OCI-LY7 (cell line): ENCODE measurements around the gene ANKRD40. TPM values are rescaled to one million over a fixed set of nuclear protein-coding genes. Genes with fewer than 3 reads are reported as not detected.

Experiments used
- BruUV-seq: library from RNA; stranded (reverse); fragments of 400-500 nt; replicated peaks from 2 replicates; lab custom pipeline; 2021; lab: Mats Ljungman, UMichigan
- CTCF ChIA-PET: fragments of 300-600 bp; sonication (Branson Sonifier 250); formaldehyde crosslinking; loops from one replicate; lab custom pipeline; 2022; ENCODE audit warnings: antibody characterized with exemption; ENCODE audit not compliant: unreplicated experiment; lab: Charles Lee
- POLR2A ChIA-PET: fragments of 300-600 bp; sonication (Branson Sonifier 250); formaldehyde crosslinking; loops from one replicate; lab custom pipeline; 2022; ENCODE audit warnings: antibody characterized with exemption; lab: Charles Lee
- DNase-seq: peaks from one replicate; pipeline ENCODE4 v3.0.0-alpha.2; 2015; ENCODE audit warnings: low spot score
- H2AFZ ChIP-seq: fragments of 200-600 bp; sonication (generic), shearing (Covaris generic); 2 replicates; pipeline ENCODE4 v1.6.1; 2014; ENCODE audit warnings: mild to moderate bottlenecking, antibody characterized with exemption, low read length, moderate library complexity
- H3K27ac ChIP-seq: fragments of 200-600 bp; sonication (generic); 2 replicates; pipeline ENCODE4 v1.5.1; 2014; ENCODE audit warnings: mixed run types, low read depth, mild to moderate bottlenecking, moderate library complexity, low read length, inconsistent platforms; ENCODE audit not compliant: poor library complexity, severe bottlenecking
- H3K36me3 ChIP-seq: fragments of 200-600 bp; sonication (generic); 2 replicates; pipeline ENCODE4 v1.6.1; 2014; ENCODE audit warnings: mild to moderate bottlenecking, antibody characterized with exemption, low read length, moderate library complexity, mixed read lengths; ENCODE audit not compliant: insufficient read depth
- H3K4me1 ChIP-seq: fragments of 200-600 bp; sonication (generic); 2 replicates; pipeline ENCODE4 v1.5.1; 2014; ENCODE audit warnings: mild to moderate bottlenecking, low read length; ENCODE audit not compliant: insufficient read depth, poor library complexity, severe bottlenecking
- H3K4me2 ChIP-seq: fragments of 200-600 bp; sonication (generic); 2 replicates; pipeline ENCODE4 v1.6.1; 2014; ENCODE audit warnings: mild to moderate bottlenecking, low read length
- H3K4me3 ChIP-seq: fragments of 200-600 bp; sonication (generic); 2 replicates; pipeline ENCODE4 v1.5.1; 2014; ENCODE audit warnings: mild to moderate bottlenecking, low read depth, low read length; ENCODE audit not compliant: poor library complexity, severe bottlenecking
- H3K79me2 ChIP-seq: fragments of 200-600 bp; sonication (generic); 2 replicates; pipeline ENCODE4 v1.6.1; 2016; ENCODE audit warnings: low read depth, mild to moderate bottlenecking, low read length, moderate library complexity, mixed read lengths; ENCODE audit not compliant: insufficient read depth
- H3K9me2 ChIP-seq: fragments of 200-600 bp; sonication (generic); 2 replicates; pipeline ENCODE4 v1.6.1; 2016; ENCODE audit warnings: mild to moderate bottlenecking, low read length, mixed read lengths; ENCODE audit not compliant: insufficient read depth
- H3K9me3 ChIP-seq: fragments of 200-600 bp; sonication (generic); 2 replicates; pipeline ENCODE4 v1.6.1; 2014; ENCODE audit warnings: mild to moderate bottlenecking, mixed run types, low read length, mixed read lengths
- H4K20me1 ChIP-seq: fragments of 200-600 bp; sonication (generic); 2 replicates; pipeline ENCODE4 v1.6.1; 2014; ENCODE audit warnings: mild to moderate bottlenecking, antibody characterized with exemption, low read length, moderate library complexity, mixed read lengths; ENCODE audit not compliant: insufficient read depth
- EZH2phosphoT487 ChIP-seq: fragments of 200-600 bp; sonication (generic); IDR thresholded peaks from 2 replicates; pipeline ENCODE4 v1.6.1; 2018; ENCODE audit warnings: low read depth, borderline replicate concordance, mild to moderate bottlenecking, mixed run types, antibody characterized with exemption, low read length, moderate library complexity, mixed read lengths
- intact Hi-C: fragments of 100-400 bp; cut with micrococcal nuclease; formaldehyde crosslinking; loops from one replicate; pipeline ENCODE4 v1.10.0; 2022; ENCODE audit not compliant: unreplicated experiment
- total RNA-seq, 2 experiments: library from RNA; depleted of rRNA in 1 of 2; stranded (reverse); fragments of >200 nt in 1 of 2; shearing (Covaris generic) in 1 of 2; gene quantifications; 2 replicates each; pipeline ENCODE4 v1.2.3, GENCODE V29; 2014 to 2022
- TF ChIP-seq, protein P1 (sequence below): fragments of 200-600 bp; sonication (generic); conservative IDR thresholded peaks from 2 replicates; pipeline ENCODE4 v1.5.1; 2014; ENCODE audit warnings: mild to moderate bottlenecking, antibody characterized with exemption, low read length, moderate library complexity, mixed read lengths

ANKRD40 gene
- total RNA-seq, 2 experiments from 2014 or later = 27.7 to 47.9 TPM

- POLR2A ChIA-PET = no interaction called here
- H2AFZ ChIP-seq = no peak overlapping the region
- CTCF ChIA-PET = interaction anchor here (0.5 kb wide), 1 partner anchor 334 kb away, joined by 3 read pairs; no protein-coding TSS in a partner anchor
- no peaks in the 10 kb centered on the region for H3K9me3 ChIP-seq
- H3K4me2 ChIP-seq = no peak overlapping the region
- H3K27ac ChIP-seq = no peak overlapping the region
- no peak for TF ChIP-seq EZH2phosphoT487
- TF ChIP-seq, protein P1, sequence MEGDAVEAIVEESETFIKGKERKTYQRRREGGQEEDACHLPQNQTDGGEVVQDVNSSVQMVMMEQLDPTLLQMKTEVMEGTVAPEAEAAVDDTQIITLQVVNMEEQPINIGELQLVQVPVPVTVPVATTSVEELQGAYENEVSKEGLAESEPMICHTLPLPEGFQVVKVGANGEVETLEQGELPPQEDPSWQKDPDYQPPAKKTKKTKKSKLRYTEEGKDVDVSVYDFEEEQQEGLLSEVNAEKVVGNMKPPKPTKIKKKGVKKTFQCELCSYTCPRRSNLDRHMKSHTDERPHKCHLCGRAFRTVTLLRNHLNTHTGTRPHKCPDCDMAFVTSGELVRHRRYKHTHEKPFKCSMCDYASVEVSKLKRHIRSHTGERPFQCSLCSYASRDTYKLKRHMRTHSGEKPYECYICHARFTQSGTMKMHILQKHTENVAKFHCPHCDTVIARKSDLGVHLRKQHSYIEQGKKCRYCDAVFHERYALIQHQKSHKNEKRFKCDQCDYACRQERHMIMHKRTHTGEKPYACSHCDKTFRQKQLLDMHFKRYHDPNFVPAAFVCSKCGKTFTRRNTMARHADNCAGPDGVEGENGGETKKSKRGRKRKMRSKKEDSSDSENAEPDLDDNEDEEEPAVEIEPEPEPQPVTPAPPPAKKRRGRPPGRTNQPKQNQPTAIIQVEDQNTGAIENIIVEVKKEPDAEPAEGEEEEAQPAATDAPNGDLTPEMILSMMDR = no peak
- no TSS peak for BruUV-seq
- H3K9me2 ChIP-seq = no peaks in the 10 kb centered on the region
- no peak for DNase-seq
- H3K4me1 ChIP-seq = peaks cover 5% of the 10 kb centered on the region
- intact Hi-C loops = no loop called here
- peaks cover 5% of the 10 kb centered on the region; the same call in 1 of the 2 replicates for H4K20me1 ChIP-seq
- no peak overlapping the region for H3K4me3 ChIP-seq
- H3K36me3 ChIP-seq = peaks cover 2% of the 10 kb centered on the region; the same call in 1 of the 2 replicates
- H3K79me2 ChIP-seq = peaks cover 11% of the 10 kb centered on the region
Measured at GRCh38 chr17:50715471-50715870, 7.8 kb upstream of the ANKRD40 start.

GRCh38 chr17:50712641-50713040 is 4.9 kb upstream of the ANKRD40 start:
- intact Hi-C loops = no loop called here
- no TSS peak for BruUV-seq
- CTCF ChIA-PET = no interaction called here
- no peak for TF ChIP-seq EZH2phosphoT487
- TF ChIP-seq, protein P1 = no peak
- Histone ChIP-seq H3K4me2 (no peak overlapping the region), H4K20me1 (no peaks in the 10 kb centered on the region), H3K36me3 (no peaks in the 10 kb centered on the region), H3K4me3 (no peak overlapping the region), H2AFZ (no peak overlapping the region), H3K27ac (no peak overlapping the region), H3K79me2 (peaks cover 7% of the 10 kb centered on the region; the same call in 1 of the 2 replicates), H3K9me2 (no peaks in the 10 kb centered on the region), H3K9me3 (no peaks in the 10 kb centered on the region), H3K4me1 (peaks cover 25% of the 10 kb centered on the region)
- POLR2A ChIA-PET = no interaction called here
- DNase-seq = no peak

DNA sequence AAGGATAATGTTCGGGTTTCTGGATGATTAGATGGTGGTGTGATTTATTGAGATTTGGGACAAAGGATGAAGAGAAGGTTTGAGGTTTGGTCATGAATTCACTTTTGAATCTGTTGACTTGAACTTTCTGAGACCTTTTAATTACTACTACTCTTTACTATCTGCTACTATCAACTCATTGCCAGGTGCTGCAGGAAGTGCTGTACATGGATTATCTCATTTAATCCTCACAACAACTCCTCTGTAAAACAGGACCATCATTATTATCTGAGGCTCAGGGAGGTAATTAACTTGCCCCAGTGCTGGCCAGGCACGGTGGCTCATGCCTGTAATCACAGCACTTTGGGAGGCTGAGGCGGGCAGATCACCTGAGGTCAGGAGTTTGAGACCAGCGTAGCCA is 2.9 kb upstream of the ANKRD40 start:
- Histone ChIP-seq H3K4me1 (peaks cover 32% of the 10 kb centered on the region), H3K79me2 (peaks cover 26% of the 10 kb centered on the region), H4K20me1 (no peaks in the 10 kb centered on the region), H3K9me2 (no peaks in the 10 kb centered on the region), H3K9me3 (no peaks in the 10 kb centered on the region), H3K27ac (no peak overlapping the region), H3K36me3 (peaks cover 3% of the 10 kb centered on the region), H3K4me2 (no peak overlapping the region), H3K4me3 (no peak overlapping the region), H2AFZ (no peak overlapping the region)
- BruUV-seq = no TSS peak
- TF ChIP-seq EZH2phosphoT487 = no peak
- TF ChIP-seq, protein P1 = no peak
- intact Hi-C loops = no loop called here
- POLR2A ChIA-PET = no interaction called here
- no peak for DNase-seq
- CTCF ChIA-PET = no interaction called here
